ENCODE results near the gene COL28A1.

Gene COL28A1

DNA sequence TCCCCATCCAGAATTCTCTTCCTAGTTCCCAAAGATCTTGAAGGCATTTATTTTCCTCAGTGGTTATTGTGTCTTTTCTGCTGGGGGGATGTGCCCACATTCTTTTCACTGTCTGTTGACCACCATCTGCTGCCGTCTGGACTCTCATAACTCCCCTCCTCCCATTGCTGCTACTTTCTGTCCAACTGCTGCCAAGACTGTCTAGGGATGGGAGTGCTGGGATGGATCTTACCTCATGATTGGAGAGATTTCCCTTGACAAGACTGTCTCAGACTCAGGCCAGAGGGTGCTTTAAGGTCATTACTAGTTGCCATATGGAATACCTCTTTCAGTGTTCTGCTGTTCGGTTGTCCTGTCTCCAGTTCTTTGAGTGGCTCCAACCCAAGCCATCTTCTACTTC, 211.8 kb downstream of the COL28A1 start:
- Histone ChIP-seq H3K9me3 (ENCODE audit: control insufficient read depth, low read depth, low read length) (no peaks in the 10 kb centered on the region), H3K27me3 (ENCODE audit: control insufficient read depth, insufficient read depth, low read length) (no peaks in the 10 kb centered on the region), H3K4me3 (ENCODE audit: low read length) (no peak overlapping the region), H3K27ac (ENCODE audit: low read length) (no peak overlapping the region), H3K9ac (ENCODE audit: low read length) (no peak overlapping the region), H3K36me3 (ENCODE audit: control insufficient read depth, low read depth, low read length) (no peaks in the 10 kb centered on the region), H3K4me1 (ENCODE audit: control insufficient read depth, low read depth, low read length) (no peaks in the 10 kb centered on the region)

- Histone ChIP-seq H3K36me3 (ENCODE audit: control insufficient read depth, low read depth, low read length) (no peaks in the 10 kb centered on the region), H3K4me1 (ENCODE audit: control insufficient read depth, low read depth, low read length) (no peaks in the 10 kb centered on the region), H3K4me3 (ENCODE audit: low read length) (no peak overlapping the region), H3K27me3 (ENCODE audit: control insufficient read depth, insufficient read depth, low read length) (no peaks in the 10 kb centered on the region), H3K9ac (ENCODE audit: low read length) (no peak overlapping the region), H3K27ac (ENCODE audit: low read length) (no peak overlapping the region), H3K9me3 (ENCODE audit: control insufficient read depth, low read depth, low read length) (no peaks in the 10 kb centered on the region)
Measured at GRCh38 chr7:7323352-7323751, 212.3 kb downstream of the COL28A1 start.

DNA sequence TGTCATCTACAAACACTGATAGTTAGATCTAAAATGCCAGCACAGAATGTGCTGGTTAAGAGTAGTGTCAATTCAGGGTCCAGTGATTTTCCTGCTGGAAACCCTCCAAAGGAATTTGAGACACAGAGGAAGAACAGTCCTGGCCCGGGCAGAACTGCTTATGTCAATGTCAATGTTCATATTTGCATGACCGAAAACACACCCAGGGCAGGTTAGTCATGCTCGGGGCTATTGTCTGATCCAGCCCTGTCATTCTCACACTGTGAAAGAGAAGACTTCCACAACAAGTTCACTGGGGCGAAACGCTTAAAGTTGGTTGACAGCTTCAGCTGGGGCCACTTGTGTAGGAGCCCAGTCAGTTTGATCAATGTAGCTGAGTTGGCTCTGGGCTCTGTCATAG, 214.0 kb downstream of the COL28A1 start:
- Histone ChIP-seq H3K27me3 (ENCODE audit: control insufficient read depth, insufficient read depth, low read length) (no peaks in the 10 kb centered on the region), H3K27ac (ENCODE audit: low read length) (no peak overlapping the region), H3K4me1 (ENCODE audit: control insufficient read depth, low read depth, low read length) (no peaks in the 10 kb centered on the region), H3K9ac (ENCODE audit: low read length) (no peak overlapping the region), H3K4me3 (ENCODE audit: low read length) (no peak overlapping the region), H3K36me3 (ENCODE audit: control insufficient read depth, low read depth, low read length) (no peaks in the 10 kb centered on the region), H3K9me3 (ENCODE audit: control insufficient read depth, low read depth, low read length) (no peaks in the 10 kb centered on the region)

GRCh38 chr7:7318601-7319000, 217.1 kb downstream of the COL28A1 start:
- no peak overlapping the region for H3K4me3 ChIP-seq (ENCODE audit: low read length)
- no peaks in the 10 kb centered on the region for H3K9me3 ChIP-seq (ENCODE audit: control insufficient read depth, low read depth, low read length)
- H3K4me1 ChIP-seq (ENCODE audit: control insufficient read depth, low read depth, low read length) = no peaks in the 10 kb centered on the region
- H3K36me3 ChIP-seq (ENCODE audit: control insufficient read depth, low read depth, low read length) = no peaks in the 10 kb centered on the region
- no peak overlapping the region for H3K9ac ChIP-seq (ENCODE audit: low read length)
- H3K27ac ChIP-seq (ENCODE audit: low read length) = no peak overlapping the region
- no peaks in the 10 kb centered on the region for H3K27me3 ChIP-seq (ENCODE audit: control insufficient read depth, insufficient read depth, low read length)

DNA sequence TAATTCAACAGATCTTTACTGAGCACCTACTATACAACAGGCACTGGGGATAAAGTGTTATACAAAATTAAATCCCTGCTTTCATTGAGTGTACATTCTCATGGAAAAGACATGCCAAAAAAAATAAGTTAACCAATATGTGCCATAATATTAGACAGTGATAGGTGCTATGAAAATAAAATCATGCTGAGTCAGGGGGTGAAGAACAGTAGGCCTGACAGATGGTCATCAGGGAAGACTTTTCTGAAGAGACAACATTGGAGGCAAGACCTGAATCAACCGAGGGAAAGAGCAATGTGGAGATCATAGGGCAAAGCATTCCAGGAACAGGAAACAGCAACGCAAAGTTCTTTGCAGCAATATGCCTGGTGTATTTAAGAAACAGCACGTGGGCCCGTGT, 217.8 kb downstream of the COL28A1 start:
- Histone ChIP-seq H3K27ac (ENCODE audit: low read length) (no peak overlapping the region), H3K4me1 (ENCODE audit: control insufficient read depth, low read depth, low read length) (no peaks in the 10 kb centered on the region), H3K27me3 (ENCODE audit: control insufficient read depth, insufficient read depth, low read length) (no peaks in the 10 kb centered on the region)

DNA sequence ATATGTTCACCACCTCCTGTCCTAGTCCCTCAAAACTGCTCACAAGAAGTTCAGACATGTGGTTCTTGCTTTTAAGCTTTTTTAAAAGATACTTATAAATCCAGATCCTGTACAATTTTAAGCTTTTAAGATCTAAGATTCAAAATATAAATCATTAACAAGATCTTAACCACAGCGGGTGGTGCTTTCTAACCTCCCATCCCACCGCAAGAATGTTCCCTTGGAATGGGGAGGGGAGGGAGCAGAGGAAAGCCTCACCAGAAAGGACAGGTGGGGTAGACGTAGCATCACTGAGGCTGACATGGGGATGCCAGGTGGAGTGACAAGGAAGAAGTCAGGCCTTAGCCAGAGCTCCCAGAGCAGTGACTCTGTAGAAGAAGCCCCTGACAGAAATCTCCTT, 219.8 kb downstream of the COL28A1 start:
- no peaks in the 10 kb centered on the region for H3K27me3 ChIP-seq (ENCODE audit: control insufficient read depth, insufficient read depth, low read length)
- no peaks in the 10 kb centered on the region for H3K9me3 ChIP-seq (ENCODE audit: control insufficient read depth, low read depth, low read length)
- H3K27ac ChIP-seq (ENCODE audit: low read length) = no peak overlapping the region
- no peaks in the 10 kb centered on the region for H3K4me1 ChIP-seq (ENCODE audit: control insufficient read depth, low read depth, low read length)
- no peak overlapping the region for H3K4me3 ChIP-seq (ENCODE audit: low read length)
- H3K9ac ChIP-seq (ENCODE audit: low read length) = no peak overlapping the region
- no peaks in the 10 kb centered on the region for H3K36me3 ChIP-seq (ENCODE audit: control insufficient read depth, low read depth, low read length)

More for the DNA sequence above, 217.8 kb downstream of the COL28A1 start:
- no peak overlapping the region for H3K9ac ChIP-seq (ENCODE audit: low read length)
- no peaks in the 10 kb centered on the region for H3K36me3 ChIP-seq (ENCODE audit: control insufficient read depth, low read depth, low read length)
- no peaks in the 10 kb centered on the region for H3K9me3 ChIP-seq (ENCODE audit: control insufficient read depth, low read depth, low read length)
- H3K4me3 ChIP-seq (ENCODE audit: low read length) = no peak overlapping the region

DNA sequence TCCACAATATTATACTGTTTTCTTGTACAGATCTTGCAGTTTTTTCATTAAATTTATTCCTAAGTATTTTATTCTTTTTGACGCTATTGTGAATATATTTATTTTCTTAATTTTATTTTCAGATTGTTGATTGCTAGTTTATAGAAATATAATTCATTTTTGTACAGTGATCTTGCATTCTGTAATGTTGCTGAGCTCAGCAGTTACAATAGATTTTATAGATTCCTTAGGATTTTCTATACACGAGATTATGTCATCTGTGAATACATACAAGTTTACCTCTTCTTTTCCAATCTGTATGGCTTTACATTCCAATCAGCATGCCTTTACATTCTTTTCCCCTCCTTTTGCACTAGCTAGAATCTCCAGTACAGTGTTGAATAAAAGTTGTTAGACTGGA, 223.3 kb downstream of the COL28A1 start:
- Histone ChIP-seq H3K36me3 (ENCODE audit: control insufficient read depth, low read depth, low read length) (no peaks in the 10 kb centered on the region), H3K27me3 (ENCODE audit: control insufficient read depth, insufficient read depth, low read length) (no peaks in the 10 kb centered on the region), H3K27ac (ENCODE audit: low read length) (no peak overlapping the region), H3K9ac (ENCODE audit: low read length) (no peak overlapping the region), H3K9me3 (ENCODE audit: control insufficient read depth, low read depth, low read length) (no peaks in the 10 kb centered on the region), H3K4me1 (ENCODE audit: control insufficient read depth, low read depth, low read length) (no peaks in the 10 kb centered on the region), H3K4me3 (ENCODE audit: low read length) (no peak overlapping the region)

DNA sequence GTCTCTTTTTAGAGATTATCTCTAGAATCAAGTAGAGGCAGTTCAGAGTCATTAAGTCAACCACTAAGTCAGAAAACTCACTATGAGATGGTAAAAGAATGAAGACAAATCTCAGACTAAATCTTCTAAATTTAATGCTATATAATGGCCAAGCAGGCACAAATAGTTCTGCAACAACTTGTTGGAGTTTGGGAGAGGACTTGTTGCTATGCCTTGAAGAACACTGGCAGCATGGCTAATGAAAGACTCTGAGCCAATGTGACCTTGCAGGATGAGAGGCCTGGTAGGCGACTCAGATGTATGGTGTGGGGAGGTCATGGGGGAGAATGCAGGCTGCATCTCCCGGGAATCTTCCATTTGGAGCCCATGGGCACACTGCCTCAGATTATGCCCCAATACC, 224.7 kb downstream of the COL28A1 start:
- no peak overlapping the region for H3K27ac ChIP-seq (ENCODE audit: low read length)
- no peak overlapping the region for H3K4me3 ChIP-seq (ENCODE audit: low read length)
- H3K9me3 ChIP-seq (ENCODE audit: control insufficient read depth, low read depth, low read length) = no peaks in the 10 kb centered on the region
- H3K36me3 ChIP-seq (ENCODE audit: control insufficient read depth, low read depth, low read length) = no peaks in the 10 kb centered on the region
- no peaks in the 10 kb centered on the region for H3K27me3 ChIP-seq (ENCODE audit: control insufficient read depth, insufficient read depth, low read length)
- no peaks in the 10 kb centered on the region for H3K4me1 ChIP-seq (ENCODE audit: control insufficient read depth, low read depth, low read length)
- no peak overlapping the region for H3K9ac ChIP-seq (ENCODE audit: low read length)

DNA sequence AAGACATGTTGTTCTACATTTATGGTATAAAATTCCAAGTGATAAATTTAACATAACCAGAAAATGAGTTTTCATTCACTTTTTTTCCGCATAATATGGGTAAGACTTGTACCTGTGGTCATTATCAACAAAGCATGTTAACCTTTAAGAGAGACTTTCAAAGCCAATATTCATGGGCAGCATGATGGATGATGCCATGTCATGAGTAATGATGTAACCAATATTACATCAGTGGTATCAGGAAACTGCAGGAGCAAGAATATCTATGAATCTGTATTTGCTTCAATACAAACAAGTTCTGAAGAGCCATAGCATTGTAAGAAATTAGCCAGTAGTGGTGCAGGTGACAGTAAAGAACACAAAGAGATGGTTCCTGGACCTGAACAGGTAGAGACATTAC, 226.5 kb downstream of the COL28A1 start:
- no peak overlapping the region for H3K9ac ChIP-seq (ENCODE audit: low read length)
- no peak overlapping the region for H3K4me3 ChIP-seq (ENCODE audit: low read length)
- H3K27me3 ChIP-seq (ENCODE audit: control insufficient read depth, insufficient read depth, low read length) = no peaks in the 10 kb centered on the region
- no peaks in the 10 kb centered on the region for H3K36me3 ChIP-seq (ENCODE audit: control insufficient read depth, low read depth, low read length)
- no peak overlapping the region for H3K27ac ChIP-seq (ENCODE audit: low read length)
- no peaks in the 10 kb centered on the region for H3K4me1 ChIP-seq (ENCODE audit: control insufficient read depth, low read depth, low read length)
- H3K9me3 ChIP-seq (ENCODE audit: control insufficient read depth, low read depth, low read length) = no peaks in the 10 kb centered on the region

Measured in iPS-18a (cell line).